Posterior cingulate gyrus (tissue), 11 donors: ENCODE data around the gene PTBP3.
A peak's percentile ranks its signal among the peaks of the same experiment; 100 is the strongest.

Experiments
- DNase-seq, 10 donors: peaks; one replicate each; pipeline versions ENCODE4 v3.0.0 to v3.0.0-alpha.2; 2020 to 2021; ENCODE audit warnings: mixed read lengths in 3 of 10
- intact Hi-C: fragments of 100-400 bp; cut with DNase I; formaldehyde crosslinking; loops from one replicate; pipeline ENCODE4 v1.15.1; 2023

Gene PTBP3

DNA sequence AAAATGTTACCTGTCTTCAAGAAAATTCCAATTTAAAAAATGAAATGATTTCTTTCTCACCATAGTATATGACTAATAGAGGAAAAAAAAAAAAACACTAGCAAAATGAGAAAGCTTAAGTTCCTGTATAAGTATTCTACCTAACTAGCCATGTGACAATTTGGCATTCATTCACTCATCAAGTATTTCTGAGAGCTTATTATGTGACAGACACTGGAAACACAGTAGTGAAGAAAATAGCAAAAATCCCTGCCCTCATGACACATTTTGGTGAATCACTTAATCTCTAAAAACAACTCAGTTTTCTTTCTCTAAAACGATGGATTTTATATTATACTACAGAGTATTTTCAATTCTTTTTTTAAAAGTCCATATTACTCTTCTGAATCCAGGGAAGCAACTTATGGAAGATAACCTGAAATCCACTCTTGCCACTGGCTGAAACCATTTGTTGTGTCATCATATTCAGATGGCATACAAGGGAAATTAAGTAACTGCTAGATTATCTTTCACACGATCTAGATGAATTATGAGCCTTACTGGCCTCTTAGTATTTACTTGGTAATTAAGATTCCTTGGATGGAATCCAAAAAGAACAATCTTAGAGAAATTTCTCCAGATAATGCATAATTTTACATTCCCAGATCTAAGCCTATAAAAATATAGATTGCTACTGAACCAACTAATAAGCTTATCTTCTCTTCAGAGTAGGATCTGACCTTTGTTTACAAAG is 5.5 kb downstream of the PTBP3 start:
- DNase-seq, result no peak
- intact Hi-C loops, result no loop called here

DNA sequence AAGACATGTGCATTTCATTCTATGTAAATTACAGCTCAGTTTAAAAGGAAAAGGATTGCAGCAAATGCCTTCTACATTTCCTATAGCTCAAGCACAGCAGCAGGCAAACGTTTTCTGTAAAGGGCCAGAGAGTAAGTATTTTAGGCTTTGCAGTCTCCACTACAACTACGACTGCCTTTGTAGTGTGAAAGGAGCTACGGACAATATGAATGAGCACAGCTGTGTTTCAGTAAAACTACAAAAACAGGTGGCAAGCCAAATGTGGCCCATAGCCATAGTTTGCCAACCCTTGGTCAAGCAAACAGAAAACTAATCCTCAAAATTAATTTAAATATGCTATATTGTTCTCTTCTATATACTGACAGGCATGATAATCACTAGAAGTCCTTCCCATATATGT is 7.2 kb downstream of the PTBP3 start:
- no peak for DNase-seq
- intact Hi-C loops, result no loop called here

DNA sequence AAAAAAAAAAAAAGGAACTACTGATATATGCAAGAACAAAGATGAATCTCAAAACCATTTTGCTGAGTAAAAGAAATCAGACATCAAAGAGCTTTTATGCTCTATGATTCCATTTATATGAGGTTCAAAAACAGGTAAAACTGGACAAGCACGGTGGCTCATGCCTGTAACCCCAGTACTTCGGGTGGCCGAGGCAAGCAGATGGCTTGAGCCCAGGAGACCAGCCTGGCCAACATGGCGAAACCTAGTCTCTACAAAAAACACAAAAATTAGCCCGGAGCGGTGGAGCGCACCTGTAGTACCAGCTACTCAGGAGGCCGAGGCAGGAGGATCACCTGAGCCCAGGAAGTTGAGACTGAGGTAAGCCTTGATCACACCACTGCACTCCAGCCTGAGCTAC is 7.8 kb downstream of the PTBP3 start:
- intact Hi-C loops, result no loop called here
- DNase-seq, result no peak

DNA sequence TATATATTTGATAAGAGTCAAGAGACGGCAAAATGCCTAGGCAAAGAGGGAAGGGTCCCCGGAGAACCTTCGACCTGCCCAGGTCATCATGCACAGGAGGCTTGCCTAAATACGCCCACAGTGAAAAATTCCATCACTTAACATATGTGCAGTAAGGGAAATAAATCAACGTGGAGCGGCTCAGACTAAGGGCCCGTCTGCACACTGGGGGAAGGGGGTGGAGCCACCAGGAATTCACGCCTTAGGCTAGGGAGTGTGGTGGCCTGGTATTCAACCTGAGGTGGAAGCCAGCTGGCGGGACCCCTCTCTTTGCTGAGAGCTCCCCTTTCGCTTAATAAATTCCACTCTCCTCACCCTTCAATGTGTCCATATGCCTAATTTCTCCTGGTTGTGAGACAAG is 8.3 kb downstream of the PTBP3 start:
- DNase-seq, result no peak
- intact Hi-C loops, result no loop called here

DNA sequence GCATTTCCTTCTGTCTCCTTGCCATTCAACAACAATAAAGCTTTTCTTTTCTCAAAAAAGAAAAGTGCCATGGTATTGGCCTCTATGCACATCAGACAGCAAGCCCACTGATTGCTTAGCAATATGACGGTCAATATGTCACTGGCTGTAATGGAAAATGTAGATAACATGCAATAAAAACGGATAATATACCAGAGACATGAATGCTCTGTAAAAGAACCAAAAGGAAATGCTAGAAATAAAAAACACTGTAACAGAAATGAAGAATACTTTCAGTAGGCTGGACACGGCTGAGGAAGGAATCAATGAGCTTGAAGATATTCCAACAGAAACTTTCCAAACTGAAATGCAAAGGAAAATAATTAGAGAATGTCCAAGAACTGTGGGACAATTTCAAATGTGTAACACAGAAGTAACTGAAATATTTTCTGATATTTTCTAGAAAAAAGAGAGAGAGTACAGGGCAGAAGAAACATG is 10.0 kb downstream of the PTBP3 start:
- no peak for DNase-seq
- intact Hi-C loops, result no loop called here

DNA sequence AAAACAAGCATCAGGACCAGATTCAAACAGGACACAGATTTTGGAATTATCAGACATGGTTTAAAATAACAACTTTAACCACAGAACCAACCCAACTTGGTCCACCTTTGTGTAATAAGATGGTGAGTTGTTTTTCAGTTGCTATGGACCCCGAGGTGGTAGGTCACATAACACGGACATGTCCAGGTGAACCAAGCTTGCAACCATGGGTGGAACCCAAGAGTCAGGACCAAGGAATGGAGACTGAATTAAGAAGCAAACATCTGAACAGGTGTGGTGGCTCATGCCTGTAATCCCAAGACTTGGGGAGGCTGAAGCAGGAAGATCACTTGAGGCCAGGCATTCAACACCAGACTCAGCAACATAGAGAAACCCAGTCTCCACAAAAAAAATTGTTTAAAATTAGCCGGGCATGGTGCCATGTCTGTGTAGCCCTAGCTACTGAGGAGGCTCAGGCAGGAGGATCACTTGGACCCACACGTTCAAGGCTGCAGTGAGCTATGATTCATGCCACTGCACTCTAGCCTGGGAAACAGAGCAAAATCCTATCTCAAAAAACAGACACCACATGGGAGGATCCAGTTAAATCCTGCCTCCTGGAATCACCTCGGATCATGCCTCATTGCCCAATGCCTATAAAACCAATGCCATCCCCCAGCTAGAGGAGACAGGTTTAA is 10.6 kb downstream of the PTBP3 start:
- intact Hi-C loops, result no loop called here
- no peak for DNase-seq

DNA sequence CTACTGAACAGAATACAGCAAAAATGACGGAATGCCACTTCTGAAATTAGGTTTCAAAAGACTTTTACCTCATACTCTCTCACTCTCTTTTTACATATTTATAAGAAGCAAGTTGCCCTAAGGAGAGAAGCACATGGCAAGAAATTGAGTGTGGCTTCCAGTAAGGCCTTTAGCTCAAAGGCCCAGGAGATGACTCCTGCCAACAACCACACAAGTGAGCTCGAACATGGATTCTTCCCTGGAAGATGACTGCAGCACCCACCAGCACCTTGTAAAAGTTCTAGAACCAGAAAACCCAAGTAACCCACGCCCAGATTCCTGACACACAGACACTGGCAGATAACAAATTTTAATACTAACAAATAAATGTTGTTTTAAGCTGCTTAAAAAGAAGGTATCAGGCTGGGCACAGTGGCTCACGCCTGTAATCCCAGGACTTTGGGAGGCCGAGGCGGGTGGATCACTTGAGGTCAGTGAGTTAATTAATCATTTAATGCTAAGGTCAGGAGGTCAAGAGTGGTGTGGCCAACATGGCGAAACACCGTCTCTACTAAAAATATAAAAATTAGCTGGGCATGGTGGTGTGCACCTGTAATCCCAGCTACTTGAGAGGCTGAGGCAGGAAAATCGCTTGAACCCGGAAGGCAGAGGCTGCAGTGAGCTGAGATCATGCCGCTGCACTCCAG is 17.0 kb downstream of the PTBP3 start:
- intact Hi-C loops, result no loop called here
- DNase-seq, result no peak

DNA sequence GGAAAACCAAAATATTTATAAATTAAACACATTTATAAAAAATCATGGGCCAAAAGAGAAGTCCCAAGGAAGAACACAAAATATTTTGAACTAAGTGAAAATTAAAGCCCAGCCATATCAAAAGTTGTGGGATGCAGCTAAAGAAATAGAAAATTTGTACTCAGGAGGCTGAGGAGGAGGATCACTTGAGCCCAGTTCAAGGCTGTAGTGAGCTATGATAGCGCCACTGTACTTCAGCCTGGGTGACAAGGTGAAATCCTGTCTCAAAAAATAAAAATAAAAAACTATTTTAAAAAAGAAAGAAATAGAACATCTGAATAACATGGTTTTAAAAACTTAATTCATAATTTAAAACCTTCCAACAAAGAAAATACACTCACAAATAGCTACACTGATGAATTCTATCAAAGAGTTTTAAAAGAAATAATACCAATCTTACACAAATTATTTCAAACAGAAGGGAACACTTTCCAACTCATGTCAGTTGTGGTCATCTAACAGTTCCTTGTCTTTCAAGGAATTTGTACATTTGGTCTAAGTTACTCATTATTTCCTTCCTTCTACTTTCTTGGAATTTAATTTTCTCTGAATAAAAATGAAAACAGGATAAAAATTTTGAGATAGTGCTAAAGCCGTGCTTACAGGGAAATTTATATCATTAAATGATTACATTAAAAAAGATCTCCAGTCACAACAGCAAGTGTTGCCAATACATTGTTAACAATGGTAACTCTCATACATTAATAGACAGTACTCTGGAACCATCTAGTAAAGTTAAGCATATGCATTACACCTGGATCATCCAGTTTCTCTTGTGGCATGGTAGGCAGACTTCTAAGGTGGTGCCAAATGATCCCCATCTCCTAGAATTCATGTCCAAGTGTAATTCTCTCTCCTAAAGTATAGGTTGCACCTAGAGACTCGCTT is 17.8 kb downstream of the PTBP3 start:
- intact Hi-C loops, result no loop called here
- DNase-seq, result no peak

DNA sequence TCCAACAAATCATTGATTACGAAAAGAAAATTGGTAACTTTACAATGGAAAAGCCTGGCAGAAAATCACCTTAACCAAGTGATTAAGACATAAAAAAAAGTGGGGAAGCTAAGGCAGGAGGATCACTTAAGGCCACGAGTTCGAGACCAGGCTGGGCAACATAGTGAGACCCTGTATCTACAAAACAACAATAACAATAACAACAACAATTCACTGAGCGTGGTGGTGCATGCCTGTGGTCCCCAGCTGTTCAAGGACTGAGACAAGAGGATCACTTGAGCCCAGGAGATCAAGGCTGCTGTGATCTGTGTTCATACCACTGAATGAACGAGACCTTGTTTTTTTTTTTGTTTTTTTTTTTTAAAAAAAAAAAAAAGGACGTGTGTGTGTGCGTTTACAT is 21.3 kb downstream of the PTBP3 start:
- DNase-seq, result no peak
- intact Hi-C loops, result no loop called here

DNA sequence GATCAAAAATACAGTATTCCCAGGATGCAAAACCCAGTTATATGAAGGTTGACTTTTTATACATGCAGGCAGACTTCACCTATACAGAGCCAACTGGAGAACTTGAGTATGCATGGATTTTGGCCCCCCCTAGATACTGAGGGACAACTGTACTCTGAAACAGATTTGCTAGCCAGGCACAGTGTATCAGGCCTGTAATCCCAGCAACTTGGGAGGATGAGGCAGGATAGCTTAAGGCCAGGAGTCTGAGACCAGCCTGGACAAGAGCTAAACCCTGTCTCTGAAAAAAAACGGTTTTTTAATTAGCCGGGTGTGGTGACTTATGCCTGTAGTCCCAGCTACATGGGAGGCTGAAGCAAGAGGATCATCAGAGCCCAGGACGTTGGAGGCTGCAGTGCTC is 21.9 kb downstream of the PTBP3 start:
- DNase-seq, result no peak
- intact Hi-C loops, result no loop called here

DNA sequence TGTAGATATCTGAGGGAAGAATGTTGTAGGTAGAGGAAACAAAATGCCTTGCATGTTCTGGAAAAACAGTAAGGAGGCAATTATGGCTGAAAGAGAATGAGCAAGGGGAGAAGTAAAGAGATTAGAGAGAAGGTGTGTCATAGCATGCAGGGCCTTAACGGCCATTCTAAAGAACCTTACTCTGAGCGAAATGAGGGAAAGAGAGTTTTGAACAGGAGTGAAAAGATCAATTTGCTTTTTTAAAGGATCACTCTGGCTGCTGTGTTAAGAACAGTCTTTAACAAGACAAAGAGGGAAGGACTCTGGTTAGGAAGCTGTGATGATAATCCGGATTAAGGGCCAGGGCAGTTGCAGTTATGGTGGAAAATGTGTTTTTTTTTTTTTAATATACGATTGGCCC is 22.6 kb downstream of the PTBP3 start:
- intact Hi-C loops, result no loop called here
- no peak for DNase-seq

DNA sequence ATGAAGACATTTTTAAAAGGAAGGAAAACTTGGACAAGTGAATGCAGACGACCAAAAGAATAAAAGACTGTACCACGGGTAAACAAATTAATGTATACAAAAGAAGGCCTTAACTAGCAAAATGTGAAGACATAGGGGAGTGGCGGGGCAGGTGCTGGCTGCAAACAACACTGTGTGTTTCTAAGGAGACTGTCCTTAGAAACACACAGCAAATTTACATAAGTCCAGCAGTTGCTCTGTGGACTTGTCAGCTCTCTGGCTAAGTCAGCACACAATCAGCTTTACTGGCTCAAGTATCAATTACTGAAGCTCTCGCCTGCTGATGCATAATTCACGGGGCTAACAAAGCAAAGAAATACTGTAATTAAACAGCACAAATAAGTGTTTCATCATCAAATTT is 24.8 kb downstream of the PTBP3 start:
- intact Hi-C loops, result no loop called here
- DNase-seq, result no peak

DNA sequence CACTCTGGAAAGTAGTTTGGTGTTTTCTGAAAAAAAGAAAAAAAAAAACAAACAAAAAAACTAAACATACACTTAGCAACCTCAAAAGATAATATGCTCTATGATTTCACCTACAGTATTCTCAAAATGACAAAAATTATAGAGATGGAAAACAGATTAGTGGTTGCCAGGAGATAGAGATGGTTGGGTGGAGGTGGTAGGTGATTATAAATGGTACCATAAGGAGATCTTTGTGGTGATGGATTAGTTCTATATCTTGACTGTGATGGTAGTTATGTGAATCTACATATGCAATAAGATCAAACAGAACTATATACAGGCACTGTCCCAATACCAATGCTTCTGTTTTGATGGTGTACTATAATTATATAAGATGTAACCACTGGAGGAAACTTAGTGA is 32.0 kb downstream of the PTBP3 start:
- intact Hi-C loops, result no loop called here
- DNase-seq, result no peak

DNA sequence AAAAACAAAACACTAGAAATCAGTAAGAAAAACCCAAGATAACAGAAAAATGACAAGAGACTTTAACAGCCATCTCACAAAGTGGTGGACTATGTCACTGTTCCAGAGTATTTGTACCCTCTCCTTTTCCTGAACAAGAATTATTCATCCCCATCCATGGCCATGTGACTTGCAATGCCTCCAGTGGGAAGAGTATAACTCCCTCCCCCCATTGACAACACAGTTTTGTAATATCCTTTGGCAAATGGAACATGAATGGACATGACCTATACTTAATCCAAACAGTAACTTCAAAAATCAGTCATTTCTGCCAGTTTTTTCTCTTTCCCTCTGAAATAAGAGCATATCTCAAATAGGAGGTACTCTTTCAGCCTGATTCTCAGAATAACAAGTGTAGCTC is 33.9 kb downstream of the PTBP3 start:
- intact Hi-C loops, result no loop called here
- DNase-seq, result no peak

DNA sequence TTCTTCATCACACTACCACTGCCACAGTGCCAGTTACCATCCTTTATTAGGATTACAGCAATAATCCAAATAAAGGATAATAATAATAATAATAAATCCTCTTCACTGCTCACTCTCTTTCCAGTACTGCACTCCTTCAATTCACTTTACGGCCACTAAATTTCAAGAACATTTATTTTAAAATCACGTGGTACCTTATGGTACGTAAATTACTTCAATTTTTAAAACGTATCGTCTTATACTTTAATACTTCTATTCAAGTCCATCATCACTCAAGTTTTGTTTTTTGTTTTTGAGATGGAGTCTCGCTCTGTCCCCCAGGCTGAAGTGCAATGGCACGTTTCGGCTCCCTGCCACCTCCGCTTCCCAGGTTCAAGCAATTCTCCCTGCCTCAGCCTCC is 36.5 kb downstream of the PTBP3 start:
- DNase-seq, result no peak
- intact Hi-C loops, result no loop called here

DNA sequence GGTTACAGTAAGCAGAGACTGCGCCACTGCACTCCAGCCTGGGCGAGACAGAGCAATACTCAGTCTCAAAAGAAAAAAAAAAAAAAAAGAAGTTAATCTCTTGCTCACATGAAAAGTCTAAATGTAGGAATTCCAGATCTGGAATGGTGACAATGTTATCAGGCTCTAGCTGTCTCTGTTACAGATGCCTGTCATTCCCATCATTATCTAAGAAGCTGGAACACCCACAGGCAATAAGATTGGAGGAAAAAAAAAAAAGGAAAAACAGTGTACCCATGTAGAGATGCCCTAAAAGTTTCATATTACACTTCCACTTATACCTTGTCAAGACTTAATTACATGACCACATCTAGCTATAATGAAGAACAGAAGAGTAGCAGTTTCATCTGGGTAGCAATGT is 38.2 kb downstream of the PTBP3 start:
- intact Hi-C loops, result no loop called here

DNA sequence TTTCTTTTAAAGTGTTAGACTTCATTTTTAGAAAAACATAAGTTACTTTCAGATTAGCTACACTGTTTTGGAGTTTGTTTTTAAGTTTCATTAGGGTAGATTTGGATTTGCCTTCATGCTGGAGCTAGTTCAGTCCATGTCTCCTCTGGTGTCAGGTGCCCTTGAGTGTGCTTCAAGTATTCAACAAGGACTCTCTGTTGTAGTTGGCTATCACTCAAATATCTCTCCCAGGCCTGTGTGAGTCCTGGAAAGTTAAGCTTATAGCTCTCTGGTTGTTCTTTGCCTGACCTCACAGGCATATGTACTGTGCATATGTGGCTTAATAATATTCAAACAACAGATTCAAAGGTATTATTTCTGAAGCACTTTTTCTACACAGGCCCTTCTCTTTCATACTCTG is 45.4 kb downstream of the PTBP3 start:
- intact Hi-C loops, result no loop called here
- DNase-seq, result no peak

More for the DNA sequence above, 38.2 kb downstream of the PTBP3 start:
- no peak for DNase-seq

DNA sequence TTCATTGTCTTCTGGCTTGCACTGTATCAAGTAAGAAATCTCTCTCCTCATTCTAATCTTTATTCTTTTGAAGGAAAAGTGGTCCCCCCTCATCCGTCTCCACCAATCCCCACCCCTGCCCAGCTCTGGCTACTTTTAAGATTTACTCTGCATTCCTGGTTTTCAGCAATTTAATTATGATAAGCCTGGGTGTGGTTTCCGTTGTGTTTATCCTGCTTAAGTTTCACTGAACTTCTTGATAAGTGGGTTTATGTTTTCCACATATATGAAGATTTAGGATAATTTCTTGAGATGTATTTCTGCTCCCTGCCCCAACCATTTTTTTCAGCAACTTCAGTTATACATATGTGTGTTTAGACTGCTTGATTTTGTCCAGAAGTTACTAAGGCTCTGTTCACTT is 46.5 kb downstream of the PTBP3 start:
- DNase-seq, result no peak
- intact Hi-C loops, result no loop called here

DNA sequence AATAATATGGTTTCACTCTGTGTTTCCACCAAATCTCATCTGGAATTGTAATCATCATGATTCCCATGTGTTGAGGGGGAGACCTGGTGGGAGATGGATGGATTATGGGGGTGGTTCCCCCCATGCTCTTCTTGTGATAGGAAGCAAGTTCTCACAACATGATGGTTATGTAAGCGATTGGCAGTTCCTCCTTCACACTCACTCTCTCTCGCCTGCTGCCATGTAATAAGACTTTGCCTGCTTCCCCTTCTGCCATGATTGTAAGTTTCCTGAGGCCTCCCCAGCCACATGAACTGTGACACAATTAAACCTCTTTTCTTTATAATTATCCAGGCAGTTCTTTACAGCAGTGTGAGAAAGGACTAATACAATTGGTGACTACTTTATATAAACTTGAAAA is 48.4 kb downstream of the PTBP3 start:
- intact Hi-C loops, result no loop called here
- DNase-seq, result no peak

DNA sequence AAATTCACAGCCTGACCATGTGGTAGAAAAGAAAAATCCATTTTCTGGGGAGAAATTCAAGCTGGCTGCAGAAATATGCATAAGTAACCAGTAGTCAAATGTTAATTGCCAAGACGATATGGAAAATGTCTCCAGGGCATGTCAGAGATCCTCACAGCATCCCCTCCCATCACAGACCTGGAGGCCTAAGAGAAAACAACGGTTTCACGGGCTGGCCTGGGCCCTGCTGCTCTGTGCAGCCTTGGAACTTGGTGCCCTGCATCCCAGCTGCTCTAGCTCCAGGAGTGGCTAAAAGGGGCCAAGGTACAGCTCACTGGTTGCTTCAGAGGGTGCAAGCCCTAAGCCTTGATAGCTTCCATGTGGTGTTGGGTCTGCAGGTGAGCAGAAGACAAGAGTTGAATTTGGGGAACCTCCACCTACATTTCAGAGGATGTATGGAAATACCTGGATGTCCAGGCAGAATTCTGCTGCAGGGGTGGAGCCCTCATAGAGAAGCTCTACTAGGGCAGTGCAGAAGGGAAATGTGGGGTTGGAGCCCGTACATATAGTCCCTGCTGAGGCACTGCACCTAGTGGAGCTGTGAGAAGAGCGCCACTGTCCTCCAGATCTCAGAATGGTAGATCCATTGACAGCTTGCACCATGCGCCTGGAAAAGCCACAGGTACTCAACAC is 49.7 kb downstream of the PTBP3 start:
- DNase-seq, result peak in 1 of 10 donors; percentile 24
- intact Hi-C loops, result no loop called here
